HepG2 (cell line): ENCODE measurements around the gene ZNF184. TPM values are rescaled to one million over a fixed set of nuclear protein-coding genes. Genes with fewer than 3 reads are reported as not detected.

Experiments used
- ATF3 ChIP-seq: sonication (generic); formaldehyde crosslinking; IDR thresholded peaks from 2 replicates; pipeline ENCODE4 v1.4.0; 2020; ENCODE audit warnings: missing genetic modification reagents
- BCL3 ChIP-seq: sonication (generic); formaldehyde crosslinking; IDR thresholded peaks from 2 replicates; pipeline ENCODE4 v1.5.1; 2020; ENCODE audit warnings: mild to moderate bottlenecking, missing genetic modification reagents, moderate library complexity
- BRD4 ChIP-seq: sonication (generic); formaldehyde crosslinking; IDR thresholded peaks from 2 replicates; pipeline ENCODE4 v1.4.0; 2020; ENCODE audit warnings: missing genetic modification reagents
- CHD4 ChIP-seq: fragments of 200-600 bp; sonication (generic); IDR thresholded peaks from 2 replicates; pipeline ENCODE4 v1.7.0; 2017; ENCODE audit warnings: mild to moderate bottlenecking, low read length, borderline replicate concordance
- GZF1 ChIP-seq: sonication (generic); formaldehyde crosslinking; IDR thresholded peaks from 2 replicates; pipeline ENCODE4 v1.5.1; 2020; ENCODE audit warnings: mild to moderate bottlenecking, missing genetic modification reagents
- HHEX ChIP-seq: IDR thresholded peaks from 2 replicates; pipeline ENCODE4 v1.6.1; 2016; ENCODE audit warnings: control low read depth
- HNRNPUL1 ChIP-seq: fragments of 200-400 bp; formaldehyde crosslinking; IDR thresholded peaks from 2 replicates; pipeline ENCODE4 v1.6.1; 2017; ENCODE audit warnings: low read depth, mild to moderate bottlenecking, low read length, moderate library complexity
- JARID2 ChIP-seq: sonication (generic); formaldehyde crosslinking; IDR thresholded peaks from 2 replicates; pipeline ENCODE4 v1.8.1; 2023; ENCODE audit warnings: missing genetic modification reagents, inconsistent platforms; ENCODE audit not compliant: insufficient replicate concordance
- KDM6A ChIP-seq: IDR thresholded peaks from 2 replicates; pipeline ENCODE4 v1.6.1; 2016; ENCODE audit warnings: low read depth
- MED13 ChIP-seq: sonication (generic); formaldehyde crosslinking; IDR thresholded peaks from 2 replicates; pipeline ENCODE4 v1.5.0; 2020; ENCODE audit warnings: missing genetic modification reagents
- MEF2D ChIP-seq: sonication (generic); formaldehyde crosslinking; IDR thresholded peaks from 2 replicates; pipeline ENCODE4 v1.5.1; 2020; ENCODE audit warnings: mild to moderate bottlenecking, missing genetic modification reagents
- NFE2L1 ChIP-seq: sonication (generic); formaldehyde crosslinking; IDR thresholded peaks from 2 replicates; pipeline ENCODE4 v1.4.0; 2020; ENCODE audit warnings: missing genetic modification reagents, mild to moderate bottlenecking, borderline replicate concordance
- PLSCR1 ChIP-seq: sonication (generic); formaldehyde crosslinking; IDR thresholded peaks from 2 replicates; pipeline ENCODE4 v1.5.0; 2020; ENCODE audit warnings: missing genetic modification reagents, mild to moderate bottlenecking, borderline replicate concordance
- POLR2AphosphoS5 ChIP-seq: IDR thresholded peaks from 2 replicates; pipeline ENCODE4 v1.6.1; 2012; ENCODE audit warnings: low read depth, low read length
- RFX5 ChIP-seq: IDR thresholded peaks from 2 replicates; pipeline ENCODE4 v1.6.1; 2011; ENCODE audit warnings: low read depth, low read length, improper control_type of control experiment
- TAF1 ChIP-seq: sonication (generic); formaldehyde crosslinking; IDR thresholded peaks from 2 replicates; pipeline ENCODE4 v1.4.0; 2020; ENCODE audit warnings: missing genetic modification reagents
- ZNF253 ChIP-seq: sonication (generic); formaldehyde crosslinking; IDR thresholded peaks from 2 replicates; pipeline ENCODE4 v1.8.0; 2022; ENCODE audit warnings: mild to moderate bottlenecking, missing genetic modification reagents, borderline replicate concordance
- ZNF263 ChIP-seq: sonication (generic); formaldehyde crosslinking; IDR thresholded peaks from 2 replicates; pipeline ENCODE4 v1.4.0; 2020; ENCODE audit warnings: missing genetic modification reagents
- ZNF329 ChIP-seq: sonication (generic); formaldehyde crosslinking; IDR thresholded peaks from 2 replicates; pipeline ENCODE4 v1.9.0; 2021; ENCODE audit warnings: low read depth, mild to moderate bottlenecking, missing genetic modification reagents
- ZNF337 ChIP-seq: sonication (generic); formaldehyde crosslinking; IDR thresholded peaks from 2 replicates; pipeline ENCODE4 v1.5.1; 2020; ENCODE audit warnings: missing genetic modification reagents, low read depth, mild to moderate bottlenecking, borderline replicate concordance
- ZNF530 ChIP-seq: sonication (generic); formaldehyde crosslinking; IDR thresholded peaks from 2 replicates; pipeline ENCODE4 v1.5.0; 2020; ENCODE audit warnings: low read depth, mild to moderate bottlenecking, missing genetic modification reagents
- ZNF547 ChIP-seq: sonication (generic); formaldehyde crosslinking; IDR thresholded peaks from 2 replicates; pipeline ENCODE4 v1.5.1; 2020; ENCODE audit warnings: mild to moderate bottlenecking, missing genetic modification reagents
- ZNF570 ChIP-seq: sonication (generic); formaldehyde crosslinking; IDR thresholded peaks from 2 replicates; pipeline ENCODE4 v1.4.0; 2020; ENCODE audit warnings: mild to moderate bottlenecking, missing genetic modification reagents, borderline replicate concordance
- ZNF672 ChIP-seq: sonication (generic); formaldehyde crosslinking; IDR thresholded peaks from 2 replicates; pipeline ENCODE4 v1.8.1; 2022; ENCODE audit warnings: missing genetic modification reagents
- ZNF703 ChIP-seq: sonication (generic); formaldehyde crosslinking; IDR thresholded peaks from 2 replicates; pipeline ENCODE4 v1.5.1; 2020; ENCODE audit warnings: missing genetic modification reagents, mild to moderate bottlenecking, moderate library complexity, borderline replicate concordance
- ZNF746 ChIP-seq: sonication (generic); formaldehyde crosslinking; IDR thresholded peaks from 2 replicates; pipeline ENCODE4 v1.8.0; 2022; ENCODE audit warnings: mild to moderate bottlenecking, missing genetic modification reagents
- polyA plus RNA-seq, 8 experiments: library from polyadenylated mRNA; depleted of rRNA in 3 of 8; stranded (reverse) in 7 of 8; unstranded in 1 of 8; fragments of >200 nt; fragmentation: Illumina TruSeq in 4 of 8; extraction: Trizol in 4 of 8; gene quantifications; 2 replicates each; pipeline versions ENCODE4 v1.2.1 to v1.2.3, GENCODE V29; 2011 to 2016; ENCODE audit warnings: low read depth in 4 of 8, missing spikeins in 1 of 8, mixed read lengths in 1 of 8; ENCODE audit not compliant: insufficient read depth in 1 of 8
- total RNA-seq, 5 experiments: library from RNA; depleted of rRNA; stranded (reverse); fragments of >200 nt; fragmentation: Illumina TruSeq; extraction: Trizol; gene quantifications; 2 replicates each; pipeline ENCODE4 v1.2.3, GENCODE V29; 2016; ENCODE audit warnings: low read depth in 1 of 5
- TF ChIP-seq, protein P1 (sequence below): sonication (generic); formaldehyde crosslinking; IDR thresholded peaks from 2 replicates; pipeline ENCODE4 v1.5.1; 2020; ENCODE audit warnings: mild to moderate bottlenecking, missing genetic modification reagents

The ZNF184 gene
- total and polyA plus RNA-seq, 2 of the 13 experiments (the other 11 are each of a cell fraction or from before 2014, with no cell fraction given) = 2.1 to 10.1 TPM

DNA sequence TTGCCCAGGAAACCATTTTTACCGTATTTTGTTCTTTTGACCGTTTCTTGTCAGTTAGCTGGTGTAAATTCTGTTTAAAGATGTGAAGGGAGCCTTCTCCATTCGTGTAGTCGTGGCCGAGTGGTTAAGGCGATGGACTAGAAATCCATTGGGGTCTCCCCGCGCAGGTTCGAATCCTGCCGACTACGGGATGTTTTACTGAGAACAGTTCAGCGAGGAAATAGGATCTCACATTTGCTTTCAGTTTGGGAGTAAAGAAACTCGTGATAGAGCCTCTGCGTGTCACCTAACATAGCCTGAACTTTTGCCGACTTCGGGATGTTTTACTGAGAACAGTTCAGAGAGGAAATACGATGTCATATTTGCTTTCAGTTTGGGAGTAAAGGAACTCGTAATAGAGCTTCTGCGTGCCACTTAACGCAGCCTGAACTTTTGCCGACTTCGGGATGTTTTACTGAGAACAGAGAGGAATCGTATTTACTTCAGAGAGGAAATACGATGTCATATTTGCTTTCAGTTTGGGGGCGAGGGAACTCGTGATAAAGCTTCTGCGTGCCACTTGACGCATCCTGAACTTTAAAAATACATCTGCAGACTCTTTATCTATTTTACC, 5.9 kb upstream of the ZNF184 start (continued):
- TF ChIP-seq, protein P1, sequence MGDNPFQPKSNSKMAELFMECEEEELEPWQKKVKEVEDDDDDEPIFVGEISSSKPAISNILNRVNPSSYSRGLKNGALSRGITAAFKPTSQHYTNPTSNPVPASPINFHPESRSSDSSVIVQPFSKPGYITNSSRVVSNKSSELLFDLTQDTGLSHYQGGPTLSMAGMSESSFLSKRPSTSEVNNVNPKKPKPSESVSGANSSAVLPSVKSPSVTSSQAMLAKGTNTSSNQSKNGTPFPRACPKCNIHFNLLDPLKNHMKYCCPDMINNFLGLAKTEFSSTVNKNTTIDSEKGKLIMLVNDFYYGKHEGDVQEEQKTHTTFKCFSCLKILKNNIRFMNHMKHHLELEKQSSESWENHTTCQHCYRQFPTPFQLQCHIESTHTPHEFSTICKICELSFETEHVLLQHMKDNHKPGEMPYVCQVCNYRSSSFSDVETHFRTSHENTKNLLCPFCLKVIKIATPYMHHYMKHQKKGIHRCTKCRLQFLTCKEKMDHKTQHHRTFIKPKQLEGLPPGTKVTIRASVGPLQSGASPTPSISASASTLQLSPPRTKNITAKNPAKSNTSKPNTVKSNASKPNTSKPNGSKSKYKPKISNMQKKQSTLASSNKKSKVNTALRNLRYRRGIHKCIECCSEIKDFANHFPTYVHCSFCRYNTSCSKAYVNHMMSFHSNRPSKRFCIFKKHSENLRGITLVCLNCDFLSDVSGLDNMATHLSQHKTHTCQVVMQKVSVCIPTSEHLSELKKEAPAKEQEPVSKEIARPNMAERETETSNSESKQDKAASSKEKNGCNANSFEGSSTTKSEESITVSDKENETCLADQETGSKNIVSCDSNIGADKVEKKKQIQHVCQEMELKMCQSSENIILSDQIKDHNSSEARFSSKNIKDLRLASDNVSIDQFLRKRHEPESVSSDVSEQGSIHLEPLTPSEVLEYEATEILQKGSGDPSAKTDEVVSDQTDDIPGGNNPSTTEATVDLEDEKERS (CRISPR knock-in tag) = no peak
- TF ChIP-seq PLSCR1 (CRISPR knock-in tag) = no peak
- 0 out of 2 replicates have a peak, but pooled peaks have one; percentile 10 for TF ChIP-seq KDM6A (CRISPR knock-in tag)
- TF ChIP-seq ZNF329 (CRISPR knock-in tag) = no peak
- TF ChIP-seq BRD4 (CRISPR knock-in tag) = no peak
- TF ChIP-seq ZNF746 (CRISPR knock-in tag) = peak; percentile 69; the same call in 1 of the 2 replicates
- 0 out of 2 replicates have a peak, but pooled peaks have one; percentile 15 for TF ChIP-seq CHD4
- TF ChIP-seq MED13 (CRISPR knock-in tag) = no peak
- no peak for TF ChIP-seq JARID2 (CRISPR knock-in tag)
- TF ChIP-seq TAF1 = no peak
- TF ChIP-seq BCL3 (CRISPR knock-in tag) = no peak
- no peak for TF ChIP-seq ZNF547 (CRISPR knock-in tag)
- TF ChIP-seq ZNF570 (CRISPR knock-in tag) = no peak
- TF ChIP-seq ZNF253 = no peak
- no peak for TF ChIP-seq ZNF263 (CRISPR knock-in tag)
- no peak for TF ChIP-seq RFX5
- no peak; the same call in 1 of the 2 replicates for TF ChIP-seq ATF3 (CRISPR knock-in tag)
- TF ChIP-seq MEF2D = no peak
- peak; percentile 28; the same call in 1 of the 2 replicates for TF ChIP-seq HHEX (CRISPR knock-in tag)
- TF ChIP-seq POLR2AphosphoS5 = peak; percentile 52; the same call in 1 of the 2 replicates
- no peak for TF ChIP-seq NFE2L1 (CRISPR knock-in tag)
- peak; percentile 97 for TF ChIP-seq GZF1 (CRISPR knock-in tag)
- TF ChIP-seq ZNF337 = no peak
- no peak for TF ChIP-seq ZNF703
- TF ChIP-seq ZNF530 (CRISPR knock-in tag) = no peak
- TF ChIP-seq ZNF672 (CRISPR knock-in tag) = no peak
- no peak for TF ChIP-seq HNRNPUL1
